Activated CD8-positive, alpha-beta T cell treated with anti-CD3 and anti-CD28 coated beads, Interleukin-2, amount 10 ng/mL, durations not matched to agents 7 days and 5 days (primary cell): ENCODE measurements around the gene KMT2B. TPM values are rescaled to one million over a fixed set of nuclear protein-coding genes. Genes with fewer than 3 reads are reported as not detected.

ENCODE experiments used
- ATAC-seq: fragments of 150-1000 bp; cut with Tn5 transposase; one replicate; pipeline ENCODE4 v1.10.0; 2021; ENCODE audit warnings: moderate library complexity
- CTCF ChIA-PET: fragments of 350-600 bp; sonication (Branson Sonifier 250); formaldehyde crosslinking; loops from one replicate; lab custom pipeline; 2021; ENCODE audit warnings: antibody characterized with exemption; lab: Charles Lee
- POLR2A ChIA-PET: fragments of 350-600 bp; sonication (Branson Sonifier 250); formaldehyde crosslinking; loops from one replicate; lab custom pipeline; 2021; ENCODE audit warnings: antibody characterized with exemption; lab: Charles Lee
- DNase-seq: peaks from one replicate; pipeline ENCODE4 v3.0.0-alpha.2; 2020
- H3K27ac Mint-ChIP-seq: one replicate; pipeline ENCODE4 v1.8.0; 2021; ENCODE audit warnings: mild to moderate bottlenecking, mixed read lengths
- H3K27me3 Mint-ChIP-seq: one replicate; pipeline ENCODE4 v1.8.0; 2021; ENCODE audit warnings: low read depth, mixed read lengths
- H3K36me3 Mint-ChIP-seq: one replicate; pipeline ENCODE4 v1.8.0; 2021; ENCODE audit warnings: low read depth, mixed read lengths
- H3K4me1 Mint-ChIP-seq: one replicate; pipeline ENCODE4 v1.8.0; 2021; ENCODE audit warnings: low read depth, mixed read lengths
- H3K4me3 Mint-ChIP-seq: one replicate; pipeline ENCODE4 v1.8.0; 2021; ENCODE audit warnings: mild to moderate bottlenecking, mixed read lengths
- H3K9me3 Mint-ChIP-seq: one replicate; pipeline ENCODE4 v1.8.0; 2022; ENCODE audit warnings: mixed read lengths; ENCODE audit not compliant: insufficient read depth
- total RNA-seq, 2 experiments: library from RNA; stranded (reverse); gene quantifications; one replicate each; pipeline ENCODE4 v1.2.3, GENCODE V29; 2021

The KMT2B gene
- total RNA-seq, 2 experiments from 2014 or later: 58.0 to 64.3 TPM

- Mint-ChIP-seq H3K4me3 (peak overlapping the region; percentile 80), H3K9me3 (no peaks in the 10 kb centered on the region), H3K27ac (peak overlapping the region; percentile 83), H3K4me1 (peaks cover 27% of the 10 kb centered on the region), H3K27me3 (no peaks in the 10 kb centered on the region), H3K36me3 (peaks cover 16% of the 10 kb centered on the region)
- ChIA-PET POLR2A (no interaction called here), CTCF (interaction anchor here (0.5 kb wide), 1 partner anchor 655 kb away, joined by 3 read pairs; no protein-coding TSS in a partner anchor)
- no peak for DNase-seq
- ATAC-seq: no peak
Measured at GRCh38 chr19:35776102-35776788, 58.4 kb downstream of the KMT2B start.

GRCh38 chr19:35777086-35777841 is 59.5 kb downstream of the KMT2B start:
- Mint-ChIP-seq H3K27ac (peak overlapping the region; percentile 83), H3K4me1 (peaks cover 27% of the 10 kb centered on the region), H3K27me3 (no peaks in the 10 kb centered on the region), H3K4me3 (peak overlapping the region; percentile 80), H3K9me3 (no peaks in the 10 kb centered on the region), H3K36me3 (peaks cover 22% of the 10 kb centered on the region)
- ChIA-PET POLR2A (no interaction called here), CTCF (no interaction called here)
- DNase-seq (no peak), ATAC-seq (no peak)

- ATAC-seq (no peak), DNase-seq (no peak)
- CTCF ChIA-PET: no interaction called here
- peaks cover 27% of the 10 kb centered on the region for H3K4me1 Mint-ChIP-seq
- H3K4me3 Mint-ChIP-seq: peak overlapping the region; percentile 1
- H3K27me3 Mint-ChIP-seq: no peaks in the 10 kb centered on the region
- no peak overlapping the region for H3K27ac Mint-ChIP-seq
- H3K9me3 Mint-ChIP-seq: no peaks in the 10 kb centered on the region
- H3K36me3 Mint-ChIP-seq: peaks cover 27% of the 10 kb centered on the region
- POLR2A ChIA-PET: no interaction called here
Measured at GRCh38 chr19:35777961-35778360, 60.2 kb downstream of the KMT2B start.

- Mint-ChIP-seq H3K9me3 (no peaks in the 10 kb centered on the region), H3K36me3 (peaks cover 31% of the 10 kb centered on the region), H3K4me1 (peaks cover 27% of the 10 kb centered on the region), H3K27ac (no peak overlapping the region), H3K4me3 (no peak overlapping the region), H3K27me3 (no peaks in the 10 kb centered on the region)
- ATAC-seq: no peak
- POLR2A ChIA-PET: no interaction called here
- CTCF ChIA-PET: no interaction called here
- DNase-seq: no peak
Measured at GRCh38 chr19:35779033-35779432, 61.2 kb downstream of the KMT2B start.

- peaks cover 18% of the 10 kb centered on the region for H3K4me1 Mint-ChIP-seq
- POLR2A ChIA-PET: no interaction called here
- peaks cover 31% of the 10 kb centered on the region for H3K36me3 Mint-ChIP-seq
- no peak overlapping the region for H3K4me3 Mint-ChIP-seq
- H3K27ac Mint-ChIP-seq: no peak overlapping the region
- DNase-seq: no peak
- CTCF ChIA-PET: interaction anchor here (0.6 kb wide), 1 partner anchor 46 kb away, joined by 3 read pairs; no protein-coding TSS in a partner anchor
- ATAC-seq: no peak
- no peaks in the 10 kb centered on the region for H3K27me3 Mint-ChIP-seq
- H3K9me3 Mint-ChIP-seq: no peaks in the 10 kb centered on the region
Measured at GRCh38 chr19:35780058-35780457, 62.3 kb downstream of the KMT2B start.

- ATAC-seq (no peak), DNase-seq (no peak)
- Mint-ChIP-seq H3K4me1 (peaks cover 16% of the 10 kb centered on the region), H3K27ac (no peak overlapping the region), H3K36me3 (peaks cover 31% of the 10 kb centered on the region), H3K4me3 (no peak overlapping the region), H3K9me3 (no peaks in the 10 kb centered on the region), H3K27me3 (no peaks in the 10 kb centered on the region)
- POLR2A ChIA-PET: no interaction called here
- CTCF ChIA-PET: no interaction called here
Measured at GRCh38 chr19:35780717-35781116, 62.9 kb downstream of the KMT2B start.

- Mint-ChIP-seq H3K4me1 (peaks cover 9% of the 10 kb centered on the region), H3K9me3 (no peaks in the 10 kb centered on the region), H3K4me3 (no peak overlapping the region), H3K27me3 (no peaks in the 10 kb centered on the region), H3K27ac (no peak overlapping the region), H3K36me3 (peaks cover 31% of the 10 kb centered on the region)
- POLR2A ChIA-PET: no interaction called here
- CTCF ChIA-PET: no interaction called here
- ATAC-seq: no peak
- no peak for DNase-seq
Measured at GRCh38 chr19:35781650-35782049, 63.8 kb downstream of the KMT2B start.

GRCh38 chr19:35782589-35782988 is 64.8 kb downstream of the KMT2B start:
- Mint-ChIP-seq H3K4me3 (no peak overlapping the region), H3K4me1 (no peaks in the 10 kb centered on the region), H3K36me3 (peaks cover 28% of the 10 kb centered on the region), H3K27ac (no peak overlapping the region), H3K27me3 (no peaks in the 10 kb centered on the region), H3K9me3 (no peaks in the 10 kb centered on the region)
- POLR2A ChIA-PET: no interaction called here
- DNase-seq: no peak
- ATAC-seq: no peak
- CTCF ChIA-PET: no interaction called here

- H3K36me3 Mint-ChIP-seq: peaks cover 26% of the 10 kb centered on the region
- H3K27me3 Mint-ChIP-seq: no peaks in the 10 kb centered on the region
- no peaks in the 10 kb centered on the region for H3K4me1 Mint-ChIP-seq
- H3K4me3 Mint-ChIP-seq: no peak overlapping the region
- no peak for ATAC-seq
- no peak overlapping the region for H3K27ac Mint-ChIP-seq
- POLR2A ChIA-PET: no interaction called here
- H3K9me3 Mint-ChIP-seq: no peaks in the 10 kb centered on the region
- CTCF ChIA-PET: no interaction called here
- DNase-seq: no peak
Measured at GRCh38 chr19:35783469-35784434, 65.9 kb downstream of the KMT2B start.

GRCh38 chr19:35784503-35785338 is 66.9 kb downstream of the KMT2B start:
- ChIA-PET CTCF (no interaction called here), POLR2A (no interaction called here)
- H3K36me3 Mint-ChIP-seq: peaks cover 20% of the 10 kb centered on the region
- no peaks in the 10 kb centered on the region for H3K4me1 Mint-ChIP-seq
- H3K4me3 Mint-ChIP-seq: no peak overlapping the region
- H3K27ac Mint-ChIP-seq: no peak overlapping the region
- no peak for DNase-seq
- no peaks in the 10 kb centered on the region for H3K9me3 Mint-ChIP-seq
- H3K27me3 Mint-ChIP-seq: no peaks in the 10 kb centered on the region
- ATAC-seq: no peak

- no peaks in the 10 kb centered on the region for H3K9me3 Mint-ChIP-seq
- ATAC-seq (no peak), DNase-seq (no peak)
- H3K27me3 Mint-ChIP-seq: no peaks in the 10 kb centered on the region
- no peak overlapping the region for H3K4me3 Mint-ChIP-seq
- no peaks in the 10 kb centered on the region for H3K4me1 Mint-ChIP-seq
- no peak overlapping the region for H3K27ac Mint-ChIP-seq
- ChIA-PET CTCF (no interaction called here), POLR2A (no interaction called here)
- peaks cover 17% of the 10 kb centered on the region for H3K36me3 Mint-ChIP-seq
Measured at GRCh38 chr19:35785339-35785627, 67.5 kb downstream of the KMT2B start.
